HG02938 (cell line): ENCODE measurements around the gene ZBTB20.
A peak's percentile ranks its signal among the peaks of the same experiment; 100 is the strongest.

ENCODE experiments used
- ATAC-seq: cut with Tn5 transposase; IDR thresholded peaks from one replicate; pipeline ENCODE4 v1.9.1; 2021; ENCODE audit warnings: mild to moderate bottlenecking, moderate library complexity; ENCODE audit not compliant: unreplicated experiment

Gene ZBTB20

GRCh38 chr3:114606336-114606735 is 540.8 kb downstream of the ZBTB20 start:
- no peak for ATAC-seq

- no peak for ATAC-seq
Observed at GRCh38 chr3:114600571-114600970, 546.5 kb downstream of the ZBTB20 start.

- ATAC-seq = no peak
Observed at GRCh38 chr3:114597871-114598270, 549.2 kb downstream of the ZBTB20 start.

- no peak for ATAC-seq
Observed at GRCh38 chr3:114597012-114597411, 550.1 kb downstream of the ZBTB20 start.

GRCh38 chr3:114596147-114596546 is 550.9 kb downstream of the ZBTB20 start:
- no peak for ATAC-seq

GRCh38 chr3:114595522-114596028 is 551.5 kb downstream of the ZBTB20 start:
- ATAC-seq = no peak

GRCh38 chr3:114590309-114591047 is 556.6 kb downstream of the ZBTB20 start:
- ATAC-seq = no peak

GRCh38 chr3:114587986-114588385 is 559.1 kb downstream of the ZBTB20 start:
- no peak for ATAC-seq

- ATAC-seq = no peak
Observed at GRCh38 chr3:114586119-114586518, 561.0 kb downstream of the ZBTB20 start.

GRCh38 chr3:114585687-114586086 is 561.4 kb downstream of the ZBTB20 start:
- no peak for ATAC-seq

GRCh38 chr3:114584734-114585371 is 562.2 kb downstream of the ZBTB20 start:
- ATAC-seq = no peak

GRCh38 chr3:114582929-114583328 is 564.2 kb downstream of the ZBTB20 start:
- ATAC-seq = peak; percentile 93

GRCh38 chr3:114572364-114573062 is 574.6 kb downstream of the ZBTB20 start:
- no peak for ATAC-seq

- ATAC-seq = no peak
Observed at GRCh38 chr3:114571363-114571762, 575.7 kb downstream of the ZBTB20 start.

GRCh38 chr3:114569186-114569585 is 577.9 kb downstream of the ZBTB20 start:
- no peak for ATAC-seq

- ATAC-seq = no peak
Observed at GRCh38 chr3:114567771-114568170, 579.3 kb downstream of the ZBTB20 start.

- no peak for ATAC-seq
Observed at GRCh38 chr3:114566767-114567166, 580.3 kb downstream of the ZBTB20 start.

GRCh38 chr3:114566162-114566755 is 580.8 kb downstream of the ZBTB20 start:
- ATAC-seq = peak; percentile 86

GRCh38 chr3:114565216-114565615 is 581.9 kb downstream of the ZBTB20 start:
- ATAC-seq = no peak

- no peak for ATAC-seq
Observed at GRCh38 chr3:114563720-114564119, 583.4 kb downstream of the ZBTB20 start.

GRCh38 chr3:114562557-114562956 is 584.5 kb downstream of the ZBTB20 start:
- ATAC-seq = no peak
